Measurements from ENCODE around the gene S100A7. TPM values are rescaled to one million over a fixed set of nuclear protein-coding genes. Genes with fewer than 3 reads are reported as not detected.

The S100A7 gene
- total RNA-seq, 1 donor from 2014 or later, result not detected

GRCh38 chr1:153505576-153505975 lies 45.1 kb upstream of the S100A7 start:
- Mint-ChIP-seq H3K9me3 (no peaks in the 10 kb centered on the region), H3K4me3 (no peak overlapping the region), H3K27ac (no peak overlapping the region), H3K4me1 (peaks cover 11% of the 10 kb centered on the region), H3K36me3 (no peaks in the 10 kb centered on the region), H3K27me3 (ENCODE audit: insufficient read depth, low read depth) (peaks cover 6% of the 10 kb centered on the region)
- no peaks in the 10 kb centered on the region for H3K36me3 ChIP-seq
- H3K9ac ChIP-seq, result no peak overlapping the region
- no peak for TF ChIP-seq EZH2 (IDR thresholded peaks at IDR 0.05)
- peaks cover 1% of the 10 kb centered on the region for H3F3A ChIP-seq (ENCODE audit: low read depth)
- H3K27ac ChIP-seq, result no peak overlapping the region
- no peaks in the 10 kb centered on the region for H4K20me1 ChIP-seq (ENCODE audit: low read depth)
- no peak overlapping the region for H2AFZ ChIP-seq (replicated peaks)
- H3K9me3 ChIP-seq (ENCODE audit: low read depth), result no peaks in the 10 kb centered on the region
- H3K27me3 ChIP-seq, result no peaks in the 10 kb centered on the region
- no peak overlapping the region for H3K4me3 ChIP-seq
- DNase-seq (ENCODE audit: low spot score), result no peak
- H3K4me2 ChIP-seq, result no peak overlapping the region
- H3K79me2 ChIP-seq (ENCODE audit: low read depth), result no peaks in the 10 kb centered on the region
- no peaks in the 10 kb centered on the region for H3K4me1 ChIP-seq

- H3K27ac ChIP-seq, result no peak overlapping the region
- H3K9me3 ChIP-seq (ENCODE audit: low read depth), result no peaks in the 10 kb centered on the region
- peaks cover 9% of the 10 kb centered on the region for H3K27me3 Mint-ChIP-seq (ENCODE audit: insufficient read depth, low read depth)
- H3K9ac ChIP-seq, result no peak overlapping the region
- H3K79me2 ChIP-seq (ENCODE audit: low read depth), result no peaks in the 10 kb centered on the region
- H3K36me3 ChIP-seq, result no peaks in the 10 kb centered on the region
- no peaks in the 10 kb centered on the region for H3K9me3 Mint-ChIP-seq
- H3K4me1 ChIP-seq, result no peaks in the 10 kb centered on the region
- H3F3A ChIP-seq (ENCODE audit: low read depth), result no peaks in the 10 kb centered on the region
- no peaks in the 10 kb centered on the region for H4K20me1 ChIP-seq (ENCODE audit: low read depth)
- no peaks in the 10 kb centered on the region for H3K36me3 Mint-ChIP-seq
- TF ChIP-seq EZH2 (IDR thresholded peaks at IDR 0.05) (no peak), CTCF (IDR thresholded peaks at IDR 0.05) (no peak), EZH2phosphoT487 (IDR thresholded peaks at IDR 0.05) (no peak)
- no peak overlapping the region for H2AFZ ChIP-seq (replicated peaks)
- H3K4me3 Mint-ChIP-seq, result peak overlapping the region; percentile 54
- peak overlapping the region; percentile 19 for H3K27ac Mint-ChIP-seq
- no peak overlapping the region for H3K4me3 ChIP-seq
- no peak overlapping the region for H3K4me2 ChIP-seq
- H3K27me3 ChIP-seq, result no peaks in the 10 kb centered on the region
- DNase-seq (ENCODE audit: low spot score), result no peak
- peaks cover 11% of the 10 kb centered on the region for H3K4me1 Mint-ChIP-seq
Measured at GRCh38 chr1:153503766-153504165, 43.3 kb upstream of the S100A7 start.

GRCh38 chr1:153498746-153499145 lies 38.3 kb upstream of the S100A7 start:
- Mint-ChIP-seq H3K9me3 (no peaks in the 10 kb centered on the region), H3K4me3 (no peak overlapping the region), H3K27ac (no peak overlapping the region), H3K36me3 (no peaks in the 10 kb centered on the region), H3K4me1 (peaks cover 4% of the 10 kb centered on the region), H3K27me3 (ENCODE audit: insufficient read depth, low read depth) (peaks cover 7% of the 10 kb centered on the region)
- Histone ChIP-seq H3F3A (ENCODE audit: low read depth) (no peaks in the 10 kb centered on the region), H3K4me2 (no peak overlapping the region), H3K36me3 (no peaks in the 10 kb centered on the region), H3K27ac (no peak overlapping the region), H2AFZ (replicated peaks) (no peak overlapping the region), H3K9ac (no peak overlapping the region), H3K9me3 (ENCODE audit: low read depth) (no peaks in the 10 kb centered on the region), H4K20me1 (ENCODE audit: low read depth) (no peaks in the 10 kb centered on the region), H3K27me3 (no peaks in the 10 kb centered on the region), H3K4me1 (no peaks in the 10 kb centered on the region), H3K79me2 (ENCODE audit: low read depth) (no peaks in the 10 kb centered on the region), H3K4me3 (no peak overlapping the region)
- no peak for DNase-seq (ENCODE audit: low spot score)
- no peak for TF ChIP-seq EZH2phosphoT487 (IDR thresholded peaks at IDR 0.05)
- TF ChIP-seq CTCF (IDR thresholded peaks at IDR 0.05), result no peak
- TF ChIP-seq EZH2 (IDR thresholded peaks at IDR 0.05), result no peak

- H3K36me3 Mint-ChIP-seq, result no peaks in the 10 kb centered on the region
- no peak overlapping the region for H3K27ac Mint-ChIP-seq
- Histone ChIP-seq H3K79me2 (ENCODE audit: low read depth) (no peaks in the 10 kb centered on the region), H3K27me3 (no peaks in the 10 kb centered on the region), H3K9ac (no peak overlapping the region), H2AFZ (replicated peaks) (no peak overlapping the region), H3K4me3 (no peak overlapping the region), H3K4me2 (no peak overlapping the region), H4K20me1 (ENCODE audit: low read depth) (no peaks in the 10 kb centered on the region), H3K36me3 (no peaks in the 10 kb centered on the region), H3F3A (ENCODE audit: low read depth) (peaks cover 2% of the 10 kb centered on the region), H3K4me1 (peaks cover 5% of the 10 kb centered on the region), H3K27ac (no peak overlapping the region), H3K9me3 (ENCODE audit: low read depth) (no peaks in the 10 kb centered on the region)
- H3K9me3 Mint-ChIP-seq, result no peaks in the 10 kb centered on the region
- TF ChIP-seq EZH2 (IDR thresholded peaks at IDR 0.05) (no peak), CTCF (IDR thresholded peaks at IDR 0.05) (no peak), EZH2phosphoT487 (IDR thresholded peaks at IDR 0.05) (no peak)
- H3K4me3 Mint-ChIP-seq, result no peak overlapping the region
- peaks cover 9% of the 10 kb centered on the region for H3K27me3 Mint-ChIP-seq (ENCODE audit: insufficient read depth, low read depth)
- DNase-seq (ENCODE audit: low spot score), result no peak
- H3K4me1 Mint-ChIP-seq, result peaks cover 8% of the 10 kb centered on the region
Measured at GRCh38 chr1:153495536-153495935, 35.1 kb upstream of the S100A7 start.

Measured in neural progenitor cell (in vitro differentiated cells).